Neuron (in vitro differentiated cells): Measurements from ENCODE around the gene GPX3.

Experiments used
- H2AFZ ChIP-seq: one replicate; pipeline ENCODE4 v1.6.1; 2013; ENCODE audit warnings: low read depth, mild to moderate bottlenecking, inconsistent platforms, low read length, moderate library complexity
- H3K27me3 ChIP-seq: one replicate; pipeline ENCODE4 v1.6.1; 2013; ENCODE audit warnings: low read length; ENCODE audit not compliant: insufficient read depth
- H3K36me3 ChIP-seq: one replicate; pipeline ENCODE4 v1.6.1; 2013; ENCODE audit warnings: low read length; ENCODE audit not compliant: insufficient read depth
- H3K4me1 ChIP-seq: one replicate; pipeline ENCODE4 v1.6.1; 2013; ENCODE audit warnings: low read length; ENCODE audit not compliant: insufficient read depth
- H3K4me3 ChIP-seq: 2 replicates; pipeline ENCODE4 v1.5.1; 2013; ENCODE audit warnings: mild to moderate bottlenecking, low read length, moderate library complexity
- H3K9me3 ChIP-seq: one replicate; pipeline ENCODE4 v1.6.1; 2013; ENCODE audit warnings: low read length

Gene GPX3

GRCh38 chr5:151018846-151019245 lies 1.5 kb upstream of the GPX3 start:
- H3K27me3 ChIP-seq = peaks cover 17% of the 10 kb centered on the region
- no peaks in the 10 kb centered on the region for H3K36me3 ChIP-seq
- H3K4me3 ChIP-seq = no peak overlapping the region
- no peaks in the 10 kb centered on the region for H3K4me1 ChIP-seq
- no peaks in the 10 kb centered on the region for H3K9me3 ChIP-seq
- no peak overlapping the region for H2AFZ ChIP-seq

DNA sequence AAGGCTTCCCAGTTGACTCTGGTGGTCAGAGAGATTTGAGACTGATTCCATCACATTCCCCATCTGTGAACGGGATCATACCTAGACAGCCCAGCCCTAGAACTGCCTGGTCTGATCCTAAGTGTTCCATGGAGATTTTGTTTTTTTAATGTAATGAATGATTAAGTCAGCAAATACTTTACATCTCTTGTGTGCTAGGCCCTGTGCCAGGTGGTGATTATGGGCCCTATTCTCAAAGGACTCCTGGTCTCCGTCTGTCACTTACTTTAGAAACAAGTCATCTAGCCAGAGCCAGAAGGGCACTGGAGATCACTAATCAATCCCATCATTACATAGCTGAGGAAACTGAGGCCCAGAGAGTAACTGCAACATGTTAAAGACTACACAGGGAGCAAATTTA lies 1.1 kb upstream of the GPX3 start:
- Histone ChIP-seq H2AFZ (no peak overlapping the region), H3K27me3 (peaks cover 17% of the 10 kb centered on the region), H3K9me3 (no peaks in the 10 kb centered on the region), H3K36me3 (no peaks in the 10 kb centered on the region), H3K4me3 (no peak overlapping the region), H3K4me1 (no peaks in the 10 kb centered on the region)

- Histone ChIP-seq H3K4me3 (no peak overlapping the region), H3K9me3 (no peaks in the 10 kb centered on the region), H3K4me1 (no peaks in the 10 kb centered on the region), H3K36me3 (no peaks in the 10 kb centered on the region), H2AFZ (no peak overlapping the region), H3K27me3 (peaks cover 17% of the 10 kb centered on the region)
Measured at GRCh38 chr5:151021746-151022145, 1.4 kb downstream of the GPX3 start.

GRCh38 chr5:151022511-151023018 lies 2.2 kb downstream of the GPX3 start:
- Histone ChIP-seq H3K4me1 (no peaks in the 10 kb centered on the region), H3K4me3 (no peak overlapping the region)

DNA sequence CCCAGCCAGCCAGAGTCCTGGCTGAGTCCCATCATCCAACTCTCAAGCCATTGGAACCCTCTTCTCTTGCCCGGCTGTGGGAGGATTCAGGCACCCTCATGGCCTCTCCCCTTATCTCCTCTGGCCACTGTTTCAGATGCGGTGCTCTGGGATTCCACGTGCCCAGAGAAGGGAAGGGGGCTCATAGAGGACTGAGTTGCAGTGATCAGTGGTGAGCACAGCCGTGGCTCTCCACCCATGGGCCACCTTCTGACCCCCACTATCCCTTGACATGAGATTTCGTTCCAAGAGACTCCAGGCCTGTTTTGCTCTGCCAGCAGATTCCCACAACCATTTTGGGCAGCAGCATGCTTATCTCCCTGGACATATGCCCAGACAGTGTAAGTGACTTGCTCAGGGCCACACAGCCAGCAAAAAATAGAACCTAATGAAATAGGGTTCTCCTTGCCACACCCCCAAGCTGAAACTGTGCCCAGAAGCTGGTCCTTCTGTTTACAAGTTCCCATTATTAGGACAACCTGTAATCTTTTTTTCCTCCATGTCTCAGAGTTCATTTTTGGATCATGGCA lies 2.7 kb downstream of the GPX3 start:
- Histone ChIP-seq H3K4me3 (no peak overlapping the region), H3K4me1 (no peaks in the 10 kb centered on the region), H3K9me3 (no peaks in the 10 kb centered on the region), H2AFZ (no peak overlapping the region), H3K36me3 (peaks cover 3% of the 10 kb centered on the region), H3K27me3 (peaks cover 17% of the 10 kb centered on the region)

More at GRCh38 chr5:151022511-151023018, 2.2 kb downstream of the GPX3 start:
- no peaks in the 10 kb centered on the region for H3K36me3 ChIP-seq
- no peaks in the 10 kb centered on the region for H3K9me3 ChIP-seq
- H2AFZ ChIP-seq = no peak overlapping the region
- peaks cover 17% of the 10 kb centered on the region for H3K27me3 ChIP-seq

DNA sequence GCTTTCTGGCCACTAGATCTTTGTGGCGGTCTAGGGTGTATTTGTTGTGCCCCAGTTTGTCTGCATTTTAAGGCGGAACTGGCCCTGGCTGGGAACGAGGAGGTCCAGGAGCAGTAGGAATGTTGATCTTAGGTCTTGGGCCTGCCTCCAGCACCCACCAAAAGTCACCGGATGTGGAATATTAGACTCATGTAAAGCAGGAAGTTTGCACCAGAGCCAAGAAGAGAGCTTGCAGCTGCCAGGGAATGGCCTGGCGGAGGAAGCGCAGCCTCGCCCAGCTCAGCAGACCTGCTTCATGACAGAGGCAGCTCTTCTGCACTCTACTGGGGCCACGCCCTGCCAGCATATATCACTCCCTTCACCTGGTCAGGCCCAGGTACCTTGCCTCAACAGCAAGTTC lies 3.3 kb downstream of the GPX3 start:
- Histone ChIP-seq H3K4me1 (no peaks in the 10 kb centered on the region), H3K4me3 (no peak overlapping the region), H3K36me3 (peaks cover 6% of the 10 kb centered on the region), H2AFZ (no peak overlapping the region), H3K9me3 (no peaks in the 10 kb centered on the region), H3K27me3 (peaks cover 14% of the 10 kb centered on the region)

GRCh38 chr5:151024440-151025249 lies 4.3 kb downstream of the GPX3 start:
- Histone ChIP-seq H3K9me3 (no peaks in the 10 kb centered on the region), H2AFZ (no peak overlapping the region), H3K4me1 (no peaks in the 10 kb centered on the region), H3K27me3 (peaks cover 5% of the 10 kb centered on the region), H3K4me3 (no peak overlapping the region), H3K36me3 (peaks cover 8% of the 10 kb centered on the region)

DNA sequence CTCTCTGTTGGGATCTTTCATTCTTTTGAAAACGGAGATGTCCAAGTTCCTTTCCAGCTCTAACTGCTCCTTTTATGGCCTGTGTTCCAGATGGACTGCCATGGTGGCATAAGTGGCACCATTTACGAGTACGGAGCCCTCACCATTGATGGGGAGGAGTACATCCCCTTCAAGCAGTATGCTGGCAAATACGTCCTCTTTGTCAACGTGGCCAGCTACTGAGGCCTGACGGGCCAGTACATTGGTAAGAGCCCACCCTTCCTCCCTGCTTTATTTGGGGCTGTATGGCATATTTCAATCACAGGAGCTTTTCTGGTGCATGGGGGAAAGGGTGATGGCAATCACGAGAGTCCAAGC lies 4.8 kb downstream of the GPX3 start:
- H3K4me3 ChIP-seq = no peak overlapping the region
- H2AFZ ChIP-seq = no peak overlapping the region
- no peaks in the 10 kb centered on the region for H3K9me3 ChIP-seq
- peaks cover 3% of the 10 kb centered on the region for H3K27me3 ChIP-seq
- no peaks in the 10 kb centered on the region for H3K4me1 ChIP-seq
- H3K36me3 ChIP-seq = peaks cover 14% of the 10 kb centered on the region

GRCh38 chr5:151026088-151026487 lies 5.7 kb downstream of the GPX3 start:
- H2AFZ ChIP-seq = no peak overlapping the region
- no peak overlapping the region for H3K4me3 ChIP-seq
- peaks cover 3% of the 10 kb centered on the region for H3K27me3 ChIP-seq
- H3K36me3 ChIP-seq = peaks cover 15% of the 10 kb centered on the region
- no peaks in the 10 kb centered on the region for H3K4me1 ChIP-seq
- H3K9me3 ChIP-seq = no peaks in the 10 kb centered on the region

DNA sequence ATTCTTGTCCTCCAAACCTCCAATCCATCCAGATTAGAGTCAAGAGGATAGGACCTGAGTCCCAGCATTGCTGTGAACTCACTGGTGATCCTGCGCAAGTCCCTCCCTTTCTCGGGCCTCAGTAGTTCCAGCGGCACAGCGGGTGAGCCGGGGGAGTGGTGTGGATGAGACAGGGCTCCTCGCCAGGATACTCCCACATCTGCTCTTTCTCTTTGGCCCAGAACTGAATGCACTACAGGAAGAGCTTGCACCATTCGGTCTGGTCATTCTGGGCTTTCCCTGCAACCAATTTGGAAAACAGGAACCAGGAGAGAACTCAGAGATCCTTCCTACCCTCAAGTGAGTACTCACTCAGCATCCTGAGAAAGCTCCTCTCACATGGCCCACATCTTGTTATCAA lies 6.3 kb downstream of the GPX3 start:
- no peaks in the 10 kb centered on the region for H3K27me3 ChIP-seq
- no peak overlapping the region for H2AFZ ChIP-seq
- H3K36me3 ChIP-seq = peaks cover 18% of the 10 kb centered on the region
- H3K4me3 ChIP-seq = no peak overlapping the region
- H3K9me3 ChIP-seq = no peaks in the 10 kb centered on the region
- no peaks in the 10 kb centered on the region for H3K4me1 ChIP-seq

DNA sequence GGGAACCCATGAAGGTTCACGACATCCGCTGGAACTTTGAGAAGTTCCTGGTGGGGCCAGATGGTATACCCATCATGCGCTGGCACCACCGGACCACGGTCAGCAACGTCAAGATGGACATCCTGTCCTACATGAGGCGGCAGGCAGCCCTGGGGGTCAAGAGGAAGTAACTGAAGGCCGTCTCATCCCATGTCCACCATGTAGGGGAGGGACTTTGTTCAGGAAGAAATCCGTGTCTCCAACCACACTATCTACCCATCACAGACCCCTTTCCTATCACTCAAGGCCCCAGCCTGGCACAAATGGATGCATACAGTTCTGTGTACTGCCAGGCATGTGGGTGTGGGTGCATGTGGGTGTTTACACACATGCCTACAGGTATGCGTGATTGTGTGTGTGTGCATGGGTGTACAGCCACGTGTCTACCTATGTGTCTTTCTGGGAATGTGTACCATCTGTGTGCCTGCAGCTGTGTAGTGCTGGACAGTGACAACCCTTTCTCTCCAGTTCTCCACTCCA lies 7.6 kb downstream of the GPX3 start:
- no peaks in the 10 kb centered on the region for H3K27me3 ChIP-seq
- H2AFZ ChIP-seq = no peak overlapping the region
- H3K4me3 ChIP-seq = no peak overlapping the region
- H3K9me3 ChIP-seq = no peaks in the 10 kb centered on the region
- H3K36me3 ChIP-seq = peaks cover 18% of the 10 kb centered on the region
- no peaks in the 10 kb centered on the region for H3K4me1 ChIP-seq

GRCh38 chr5:151028717-151029116 lies 8.3 kb downstream of the GPX3 start:
- H3K27me3 ChIP-seq = no peaks in the 10 kb centered on the region

DNA sequence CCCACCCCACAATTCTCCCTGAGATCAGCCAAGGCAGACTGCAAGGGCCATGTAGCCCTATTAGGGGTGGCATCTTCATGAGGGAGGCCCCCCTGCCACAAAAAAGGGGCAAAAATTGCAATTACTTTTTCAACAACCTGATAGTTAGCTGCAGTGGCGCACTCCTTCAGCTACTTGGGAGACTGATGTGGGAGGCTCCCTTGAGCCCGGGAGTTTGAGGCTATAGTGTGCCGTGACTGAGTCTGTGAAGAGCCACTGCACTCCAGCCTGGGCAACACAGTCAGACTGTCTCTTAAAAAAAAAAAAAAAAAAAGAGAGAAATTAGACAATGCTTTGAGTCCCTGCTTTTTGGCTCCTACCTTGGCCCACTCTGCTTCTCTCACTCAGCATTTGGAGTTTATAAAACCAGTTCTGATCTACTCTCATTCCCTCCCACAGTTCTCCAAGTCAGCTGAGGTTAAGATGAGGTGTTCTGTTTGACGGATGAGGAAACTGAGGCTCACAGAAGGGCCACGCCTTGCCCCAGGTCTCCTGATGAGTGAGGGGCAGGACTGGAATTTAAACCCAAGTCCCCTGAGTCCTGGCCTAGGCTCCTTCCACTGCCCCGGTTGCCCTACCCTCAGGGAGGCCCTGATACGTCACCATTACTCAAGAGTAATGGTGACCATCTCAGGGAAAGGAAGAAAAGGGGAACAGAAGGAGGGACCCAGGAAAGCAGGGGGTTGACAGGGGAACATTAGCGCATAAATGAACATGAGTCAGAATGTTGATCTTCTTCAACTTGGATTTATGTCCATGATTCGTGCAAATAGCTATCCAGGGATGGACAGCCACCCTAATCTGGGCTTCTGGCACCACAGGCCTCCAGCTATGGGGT lies 9.0 kb downstream of the GPX3 start:
- Histone ChIP-seq H3K27me3 (no peaks in the 10 kb centered on the region), H3K9me3 (no peaks in the 10 kb centered on the region), H2AFZ (no peak overlapping the region), H3K4me1 (no peaks in the 10 kb centered on the region), H3K4me3 (no peak overlapping the region), H3K36me3 (peaks cover 23% of the 10 kb centered on the region)

More at GRCh38 chr5:151028717-151029116, 8.3 kb downstream of the GPX3 start:
- H3K9me3 ChIP-seq = no peaks in the 10 kb centered on the region
- peaks cover 18% of the 10 kb centered on the region for H3K36me3 ChIP-seq
- no peak overlapping the region for H2AFZ ChIP-seq
- no peak overlapping the region for H3K4me3 ChIP-seq
- no peaks in the 10 kb centered on the region for H3K4me1 ChIP-seq
